Natural killer cell treated with Interleukin-12 subunit alpha and Interleukin-12 subunit beta and Interleukin-15 and Interleukin-18, amount 100 ng/mL, for 72 hours (primary cell): ENCODE data around the gene ENAH. TPM values are rescaled to one million over a fixed set of nuclear protein-coding genes. Genes with fewer than 3 reads are reported as not detected.
"Not testable (repeated sequence)": the region's sequence is repeated elsewhere in the genome, so short reads cannot be mapped to it uniquely, and the experiment has no call there.

Source experiments
- ATAC-seq, 2 donors: fragments of 150-1000 bp; cut with Tn5 transposase in 1 of 2; sonication (Bioruptor Pico), chemical (Tn5 transposase) in 1 of 2; 2 replicates each; pipeline ENCODE4 v1.10.0; 2021
- DNase-seq: peaks from one replicate; pipeline ENCODE4 v3.0.0; 2022; ENCODE audit warnings: low spot score
- H3K27ac Mint-ChIP-seq, 2 donors: 1 replicate in 1 of 2; 2 replicates in 1 of 2; pipeline ENCODE4 v1.8.0; 2022; ENCODE audit warnings: mixed read lengths in 2 of 2, mild to moderate bottlenecking in 1 of 2, moderate library complexity in 1 of 2
- H3K27me3 Mint-ChIP-seq, 2 donors: 1 replicate in 1 of 2; 2 replicates in 1 of 2; pipeline ENCODE4 v1.8.0; 2022; ENCODE audit warnings: mixed read lengths in 2 of 2
- H3K36me3 Mint-ChIP-seq: one replicate; pipeline ENCODE4 v1.8.0; 2022; ENCODE audit warnings: mixed read lengths
- H3K4me1 Mint-ChIP-seq, 2 donors: 1 replicate in 1 of 2; 2 replicates in 1 of 2; pipeline ENCODE4 v1.8.0; 2022; ENCODE audit warnings: low read depth in 2 of 2, mixed read lengths in 2 of 2, mild to moderate bottlenecking in 1 of 2
- H3K4me3 Mint-ChIP-seq: one replicate; pipeline ENCODE4 v1.8.0; 2022; ENCODE audit warnings: mixed read lengths
- H3K9me3 Mint-ChIP-seq: 2 replicates; pipeline ENCODE4 v1.8.0; 2022; ENCODE audit warnings: mixed read lengths
- total RNA-seq, 2 donors: library from RNA; stranded (reverse); gene quantifications; one replicate each; pipeline ENCODE4 v1.2.3, GENCODE V29; 2022

Gene ENAH
- under 1 TPM in 1 of 2 donors, not detected in 1; 0.52 TPM for total RNA-seq

DNA sequence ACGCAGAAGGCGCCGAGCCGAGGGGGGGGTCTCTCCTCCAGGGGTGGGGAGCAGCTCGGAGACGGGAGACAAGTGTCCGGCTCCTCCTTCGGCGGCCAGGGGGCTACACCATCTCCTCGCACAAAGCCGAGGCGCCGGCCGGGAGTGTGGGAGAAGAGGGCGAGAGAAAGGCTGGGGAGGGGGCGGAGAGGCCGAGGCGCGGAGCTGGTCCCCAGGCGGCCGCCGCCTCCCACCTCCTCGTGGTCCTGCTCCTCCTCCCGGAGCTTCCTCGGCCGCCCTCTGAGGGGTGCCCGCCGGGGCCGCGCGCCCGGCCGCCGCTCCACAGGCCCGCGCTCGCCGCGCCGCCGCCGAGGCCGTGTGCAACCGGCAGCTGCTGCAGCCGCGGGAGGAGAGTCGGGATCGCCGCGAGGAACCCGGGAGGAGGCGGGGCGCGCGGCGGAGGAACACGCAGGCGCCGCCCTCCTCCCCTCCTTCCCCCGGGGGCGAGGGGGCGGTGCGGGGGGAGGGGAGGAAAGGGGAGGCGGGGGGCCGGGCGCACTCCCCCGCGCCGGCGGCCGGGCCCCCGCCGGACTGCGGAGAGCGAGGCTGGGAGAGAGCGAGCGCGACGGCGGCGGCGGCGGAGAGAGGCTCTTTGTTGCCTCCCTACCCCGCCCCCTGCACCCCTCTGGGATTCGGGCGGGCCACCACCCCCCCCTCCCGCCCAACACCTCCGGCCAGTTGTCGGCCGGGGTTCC is at the start of gene ENAH:
Gene ENAH, minus strand, starts transcription at position 395 of the 734 bp plus-strand sequence. CDS start 433 bp downstream, outside the sequence.
- Mint-ChIP-seq H3K4me1 (peaks cover 10 to 15% of the 10 kb centered on the region in 2 donors), H3K9me3 (no peaks in the 10 kb centered on the region), H3K4me3 (peak within 1 kb of the TSS; percentile 75), H3K36me3 (no peaks in the 10 kb centered on the region), H3K27ac (peak within 1 kb of the TSS in 1 of 2 donors; percentile 40), H3K27me3 (peaks cover 29 to 54% of the 10 kb centered on the region in 2 donors)
- ATAC-seq (peak; percentile 78 to 83), DNase-seq (no peak)

DNA sequence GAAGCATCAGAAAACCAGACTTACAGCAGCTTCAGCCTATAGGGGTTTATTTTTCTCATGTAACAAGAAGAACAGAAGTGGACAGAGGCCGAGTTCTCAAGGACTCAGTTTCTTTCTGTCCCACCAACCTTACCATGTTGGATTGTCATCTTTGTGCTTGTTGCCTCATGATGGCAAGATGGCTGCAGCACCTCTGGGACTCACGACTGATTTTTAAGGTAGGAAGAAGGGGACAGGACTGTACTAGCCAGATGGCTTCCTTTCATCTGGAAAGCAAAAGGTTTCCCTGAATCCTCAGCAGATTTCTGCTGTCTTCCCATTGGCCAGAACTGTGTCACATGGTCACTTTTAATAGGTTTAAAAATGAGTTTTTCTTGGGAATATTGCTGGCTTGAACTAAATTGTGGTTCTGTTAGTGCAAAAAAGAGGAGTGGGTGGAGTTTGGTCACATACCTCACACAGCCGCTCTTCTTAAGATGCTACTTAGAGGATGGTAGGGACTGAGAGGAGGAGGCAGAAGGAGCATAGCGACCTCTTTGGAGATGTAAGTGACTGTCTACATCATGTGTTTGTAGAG is 48.1 kb upstream of the ENAH start:
- H3K4me1 Mint-ChIP-seq = no peaks in the 10 kb centered on the region
- H3K4me3 Mint-ChIP-seq = no peak overlapping the region
- no peak for ATAC-seq
- H3K27me3 Mint-ChIP-seq = no peaks in the 10 kb centered on the region
- DNase-seq = no peak
- no peak overlapping the region for H3K27ac Mint-ChIP-seq
- H3K9me3 Mint-ChIP-seq = no peaks in the 10 kb centered on the region
- H3K36me3 Mint-ChIP-seq = no peaks in the 10 kb centered on the region

DNA sequence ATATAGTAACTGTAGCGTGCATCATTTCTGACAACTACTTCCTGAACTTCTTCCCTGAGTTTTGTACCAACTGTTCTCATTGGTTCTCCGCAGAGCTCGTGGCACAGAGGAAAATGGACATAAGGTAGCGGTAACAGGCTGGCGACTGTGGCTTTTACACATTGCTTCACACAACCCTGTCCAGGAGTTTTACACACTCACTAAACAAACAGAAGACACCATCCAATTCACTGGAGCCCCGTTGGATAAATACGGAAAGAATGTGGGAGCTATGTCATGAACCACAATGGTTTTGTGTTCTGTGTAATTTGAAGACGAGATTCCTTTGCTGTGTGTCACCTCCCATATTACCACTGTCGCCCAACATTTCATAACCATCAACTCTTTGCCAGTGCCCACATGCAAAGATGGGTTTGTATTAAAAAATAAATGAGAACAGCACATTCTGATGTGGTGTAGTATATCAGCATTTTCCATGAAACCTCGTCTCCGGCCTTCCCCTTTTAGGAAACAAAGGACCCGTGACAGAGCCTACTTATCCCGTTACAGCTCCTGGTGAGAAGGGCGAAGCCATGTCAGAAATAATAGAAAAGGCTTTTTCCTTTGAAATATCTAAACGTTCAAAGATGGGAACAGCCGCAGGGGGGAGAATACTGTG is 47.4 kb upstream of the ENAH start:
- Mint-ChIP-seq H3K36me3 (no peaks in the 10 kb centered on the region), H3K4me3 (no peak overlapping the region), H3K4me1 (no peaks in the 10 kb centered on the region), H3K27ac (no peak overlapping the region), H3K9me3 (no peaks in the 10 kb centered on the region), H3K27me3 (no peaks in the 10 kb centered on the region)
- ATAC-seq = no peak
- DNase-seq = no peak

DNA sequence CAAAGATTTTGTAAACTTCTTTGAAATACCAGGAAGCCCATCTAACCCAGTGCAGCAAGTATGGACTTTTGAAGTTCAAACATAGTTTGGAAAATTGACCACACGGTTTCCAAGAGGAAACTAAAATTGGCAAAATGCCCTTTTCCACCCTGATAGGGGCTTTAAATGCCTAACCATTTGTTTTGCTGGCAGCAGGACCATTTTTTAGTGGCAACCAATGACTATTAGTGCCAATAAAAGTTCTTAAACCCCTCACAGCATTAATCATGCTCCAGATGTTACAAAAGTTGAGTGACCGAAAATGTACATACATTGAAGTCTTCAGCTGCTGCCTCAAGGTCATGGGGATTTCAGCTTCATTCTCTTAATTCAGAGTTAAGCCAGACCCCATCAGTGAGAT is 46.4 kb upstream of the ENAH start:
- H3K27ac Mint-ChIP-seq = no peak overlapping the region
- no peak for DNase-seq
- no peaks in the 10 kb centered on the region for H3K36me3 Mint-ChIP-seq
- H3K4me3 Mint-ChIP-seq = no peak overlapping the region
- no peaks in the 10 kb centered on the region for H3K9me3 Mint-ChIP-seq
- H3K27me3 Mint-ChIP-seq = no peaks in the 10 kb centered on the region
- ATAC-seq = no peak
- H3K4me1 Mint-ChIP-seq = no peaks in the 10 kb centered on the region

DNA sequence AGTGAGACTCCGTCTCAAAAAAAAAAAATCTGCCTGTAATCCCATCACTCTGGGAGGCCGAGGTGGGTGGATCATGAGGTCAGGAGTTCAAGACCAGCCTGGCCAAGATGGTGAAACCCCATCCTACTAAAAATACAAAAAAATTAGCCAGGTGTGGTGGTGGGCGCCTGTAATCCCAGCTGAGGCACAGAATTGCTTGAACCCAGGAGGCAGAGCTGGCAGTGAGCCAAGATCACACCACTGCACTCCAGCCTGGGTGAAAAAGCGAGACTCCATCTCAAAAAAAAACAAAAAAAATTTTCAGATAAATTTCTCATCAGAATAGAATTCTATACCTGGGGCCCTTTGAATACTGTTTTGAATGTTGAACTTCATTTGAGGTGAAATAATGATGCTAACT is 45.3 kb upstream of the ENAH start:
- DNase-seq, ATAC-seq, H3K4me1 Mint-ChIP-seq, H3K36me3 Mint-ChIP-seq, H3K27me3 Mint-ChIP-seq, H3K9me3 Mint-ChIP-seq, H3K27ac Mint-ChIP-seq, H3K4me3 Mint-ChIP-seq: not testable (repeated sequence)

DNA sequence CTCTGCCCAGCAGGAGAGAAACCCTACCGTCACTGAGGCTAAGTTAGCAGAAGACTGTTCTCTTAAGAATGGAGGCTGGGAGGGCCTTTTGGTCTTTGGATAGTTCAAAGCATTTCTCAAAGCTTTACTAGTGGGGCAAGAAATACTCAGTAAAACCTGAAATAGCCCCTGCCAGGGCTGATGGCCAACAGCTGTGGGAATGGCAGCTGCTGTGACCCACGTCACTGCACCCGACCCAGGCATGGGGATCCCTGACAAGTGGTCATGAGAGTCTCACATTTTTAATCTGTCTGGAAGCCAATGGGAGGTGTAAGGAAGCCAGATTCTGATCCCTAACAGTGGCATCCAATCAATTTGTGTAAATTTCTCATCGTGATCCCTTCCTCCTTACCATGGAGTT is 44.5 kb upstream of the ENAH start:
- Mint-ChIP-seq H3K4me1 (no peaks in the 10 kb centered on the region), H3K36me3 (no peaks in the 10 kb centered on the region), H3K4me3 (no peak overlapping the region), H3K27ac (no peak overlapping the region), H3K9me3 (no peaks in the 10 kb centered on the region), H3K27me3 (no peaks in the 10 kb centered on the region)
- ATAC-seq (no peak), DNase-seq (no peak)

DNA sequence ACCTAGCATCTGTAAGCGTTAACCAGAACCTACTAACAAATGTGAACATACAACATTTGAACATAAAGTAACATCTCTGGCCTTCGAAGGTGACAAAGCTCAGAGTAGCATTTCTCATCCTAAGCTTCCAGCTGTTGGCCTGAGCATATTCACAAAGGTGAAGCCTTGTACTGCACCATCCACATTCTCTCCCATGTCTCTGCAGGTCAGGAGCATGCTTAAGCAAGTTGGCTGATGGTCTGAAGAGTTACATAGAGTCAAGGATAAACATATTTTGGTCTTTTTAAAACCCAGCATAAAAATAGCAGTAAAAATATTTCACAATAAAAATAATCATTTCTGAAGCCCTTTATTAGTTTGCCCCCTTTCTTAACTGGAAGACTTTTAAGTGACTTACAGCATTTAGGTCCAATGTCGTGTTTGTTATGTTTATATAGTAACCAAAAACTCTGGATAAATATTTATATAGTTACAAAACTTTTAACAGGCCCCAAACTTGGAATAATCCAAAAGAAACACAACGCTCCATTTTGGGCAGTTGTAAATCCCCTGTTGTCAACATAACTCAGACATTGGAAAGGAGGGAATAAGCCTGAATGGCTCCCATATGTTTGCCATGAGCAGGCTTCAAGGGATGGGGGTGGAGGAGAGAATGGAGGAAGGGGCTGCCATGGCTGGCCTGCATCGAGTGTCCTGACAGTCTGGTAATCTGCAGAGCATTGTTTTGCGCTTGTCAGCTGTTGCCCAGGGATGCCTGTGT is 42.8 kb upstream of the ENAH start:
- H3K4me1 Mint-ChIP-seq = no peaks in the 10 kb centered on the region
- H3K27me3 Mint-ChIP-seq = no peaks in the 10 kb centered on the region
- H3K27ac Mint-ChIP-seq = no peak overlapping the region
- no peak for ATAC-seq
- H3K36me3 Mint-ChIP-seq = no peaks in the 10 kb centered on the region
- no peak overlapping the region for H3K4me3 Mint-ChIP-seq
- H3K9me3 Mint-ChIP-seq = no peaks in the 10 kb centered on the region
- DNase-seq = no peak

DNA sequence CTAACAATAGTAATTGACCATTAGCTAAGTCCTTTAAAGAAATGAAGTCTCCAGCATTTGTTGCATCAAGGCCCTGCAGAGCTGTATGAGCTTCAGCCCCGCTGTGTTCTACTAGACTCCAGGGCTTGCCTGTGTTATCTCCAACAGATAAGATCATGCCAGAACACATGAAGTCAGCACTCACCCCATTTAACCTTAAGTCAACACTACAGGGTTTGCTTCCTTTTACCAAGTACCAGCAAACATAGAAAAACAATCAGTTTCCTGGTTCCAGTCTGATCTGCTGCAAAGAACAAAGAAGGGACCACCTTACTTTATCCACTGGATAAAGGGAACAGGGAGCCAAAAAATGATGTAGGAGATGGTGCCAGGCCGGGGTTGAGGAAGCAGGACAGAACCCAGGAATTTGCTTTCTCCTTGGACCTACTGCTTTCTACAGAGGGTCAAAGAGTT is 41.3 kb upstream of the ENAH start:
- no peaks in the 10 kb centered on the region for H3K9me3 Mint-ChIP-seq
- H3K4me3 Mint-ChIP-seq = no peak overlapping the region
- no peak overlapping the region for H3K27ac Mint-ChIP-seq
- ATAC-seq (no peak), DNase-seq (no peak)
- no peaks in the 10 kb centered on the region for H3K36me3 Mint-ChIP-seq
- H3K4me1 Mint-ChIP-seq = no peaks in the 10 kb centered on the region
- H3K27me3 Mint-ChIP-seq = no peaks in the 10 kb centered on the region

DNA sequence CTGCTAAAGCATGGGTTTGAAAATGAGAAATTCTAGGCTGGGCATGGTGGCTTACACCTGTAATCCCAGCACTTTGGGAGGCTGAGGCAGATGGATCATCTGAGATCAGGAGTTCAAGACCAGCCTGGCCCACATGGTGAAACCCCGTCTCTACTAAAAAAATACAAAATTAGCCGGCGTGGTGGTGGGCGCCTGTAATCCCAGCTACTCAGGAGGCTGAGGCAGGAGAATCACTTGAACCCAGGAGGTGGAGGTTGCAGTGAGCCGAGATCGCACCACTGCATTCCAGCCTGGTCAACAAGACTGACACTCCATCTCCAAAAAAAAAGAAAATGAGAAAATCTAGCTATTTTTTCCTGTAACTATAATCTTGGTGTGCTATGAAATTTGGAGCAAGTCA is 40.8 kb upstream of the ENAH start:
- not testable (repeated sequence) for H3K27ac Mint-ChIP-seq, H3K9me3 Mint-ChIP-seq, H3K4me3 Mint-ChIP-seq, ATAC-seq, DNase-seq, H3K27me3 Mint-ChIP-seq, H3K4me1 Mint-ChIP-seq, H3K36me3 Mint-ChIP-seq

DNA sequence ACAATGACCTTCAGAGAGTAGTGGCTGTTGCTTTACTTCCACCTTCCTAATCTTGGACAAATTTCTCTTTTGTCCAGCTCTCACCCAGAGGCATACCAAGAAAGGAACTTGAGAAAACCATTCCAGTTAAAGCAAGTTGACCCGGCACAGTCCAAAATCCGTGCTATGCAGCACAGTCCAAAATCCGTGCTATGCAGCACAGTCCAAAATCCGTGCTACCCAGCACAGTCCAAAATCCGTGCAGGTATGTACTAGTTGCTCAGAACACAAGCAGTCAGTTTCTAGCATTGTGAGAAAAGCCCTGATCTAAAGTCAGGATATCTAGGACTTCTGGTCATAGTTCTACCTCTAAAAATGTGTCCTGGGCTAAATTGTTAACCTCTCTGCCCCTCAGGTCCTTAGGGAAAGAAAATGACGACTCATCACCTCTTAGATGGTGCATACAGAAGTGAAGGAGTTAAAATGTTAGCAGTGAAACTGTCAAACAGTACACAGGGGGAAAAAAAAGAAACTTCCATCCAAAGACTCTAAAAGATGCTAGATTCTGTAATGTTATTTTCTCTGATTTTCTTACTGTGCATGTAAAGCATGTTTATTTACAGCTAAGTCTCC is 40.3 kb upstream of the ENAH start:
- no peaks in the 10 kb centered on the region for H3K4me1 Mint-ChIP-seq
- H3K27ac Mint-ChIP-seq = no peak overlapping the region
- no peak for DNase-seq
- no peak overlapping the region for H3K4me3 Mint-ChIP-seq
- H3K27me3 Mint-ChIP-seq = no peaks in the 10 kb centered on the region
- ATAC-seq = no peak
- no peaks in the 10 kb centered on the region for H3K9me3 Mint-ChIP-seq
- no peaks in the 10 kb centered on the region for H3K36me3 Mint-ChIP-seq

DNA sequence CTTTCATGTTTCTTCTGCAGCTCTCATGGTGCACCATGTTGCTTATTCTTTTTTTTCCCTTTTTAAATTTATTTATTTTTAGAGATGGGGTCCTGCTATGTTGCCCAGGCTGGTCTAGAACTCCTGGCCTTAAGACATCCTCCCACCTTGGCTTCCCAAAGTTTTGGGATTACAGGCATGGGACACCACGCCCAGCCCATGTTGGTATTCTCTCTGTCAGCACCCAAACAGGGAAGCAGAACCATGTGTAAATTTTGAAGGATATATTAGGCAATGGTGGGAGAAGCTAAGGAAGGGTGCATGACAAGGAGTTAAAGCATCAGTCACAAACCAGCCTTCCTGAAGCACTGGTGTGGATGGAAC is 39.6 kb upstream of the ENAH start:
- Mint-ChIP-seq H3K4me1 (no peaks in the 10 kb centered on the region), H3K4me3 (no peak overlapping the region)

DNA sequence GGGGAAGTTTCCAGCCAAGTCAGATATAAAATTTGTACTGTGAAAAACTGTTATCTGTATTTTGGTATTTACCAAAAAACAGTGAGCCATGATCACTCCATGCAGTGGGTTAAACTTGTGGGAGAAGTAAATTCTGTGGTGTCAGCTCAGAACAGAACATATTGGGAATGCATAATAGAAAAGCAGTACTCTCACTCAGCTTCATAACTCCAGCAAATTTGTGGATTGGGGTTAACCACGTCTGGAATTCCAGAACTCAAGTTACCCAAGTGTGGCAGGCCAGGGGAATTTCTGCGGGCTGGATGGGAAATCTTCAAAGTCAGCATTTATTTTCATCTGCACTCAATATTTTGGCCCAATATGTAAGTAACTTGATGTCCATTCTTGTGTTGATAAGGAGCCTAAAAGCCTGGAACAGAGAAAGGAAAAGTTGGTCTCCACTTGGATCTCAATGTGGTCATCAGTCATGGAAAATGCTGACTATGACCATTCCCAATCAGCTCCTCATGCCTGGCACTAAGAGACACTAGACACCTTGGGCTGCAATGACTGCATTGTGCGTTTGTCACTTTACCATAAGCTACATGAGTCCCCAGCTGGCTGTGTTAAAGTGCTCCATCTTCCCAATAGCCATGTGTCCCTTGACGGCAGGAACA is 39.1 kb upstream of the ENAH start:
- DNase-seq (no peak), ATAC-seq (no peak)
- Mint-ChIP-seq H3K4me1 (no peaks in the 10 kb centered on the region), H3K36me3 (no peaks in the 10 kb centered on the region), H3K27me3 (no peaks in the 10 kb centered on the region), H3K9me3 (no peaks in the 10 kb centered on the region), H3K4me3 (no peak overlapping the region), H3K27ac (no peak overlapping the region)

More for the DNA sequence above, 39.6 kb upstream of the ENAH start:
- Mint-ChIP-seq H3K27ac (no peak overlapping the region), H3K27me3 (no peaks in the 10 kb centered on the region), H3K36me3 (no peaks in the 10 kb centered on the region), H3K9me3 (no peaks in the 10 kb centered on the region)
- DNase-seq (no peak), ATAC-seq (no peak)

DNA sequence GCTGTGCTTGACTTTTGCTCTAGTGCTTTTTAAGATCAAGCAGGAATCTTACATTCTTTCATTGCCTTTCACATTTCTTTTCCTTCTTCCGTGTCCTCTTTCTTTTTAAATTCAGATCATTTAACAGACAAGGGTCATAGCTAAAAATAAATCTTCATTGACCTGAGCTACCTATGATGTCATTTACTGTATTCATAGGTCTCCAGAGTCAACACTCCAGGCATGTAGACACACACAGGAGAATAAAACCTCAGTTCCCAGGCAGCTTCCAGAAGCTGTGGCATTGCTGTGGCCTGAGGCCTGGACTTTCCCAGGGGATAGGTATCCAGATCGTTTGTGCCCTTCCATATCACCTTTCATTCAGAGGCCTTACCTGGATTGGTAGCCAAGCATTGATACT is 38.5 kb upstream of the ENAH start:
- DNase-seq = no peak
- H3K36me3 Mint-ChIP-seq = no peaks in the 10 kb centered on the region
- no peak overlapping the region for H3K27ac Mint-ChIP-seq
- H3K4me1 Mint-ChIP-seq = no peaks in the 10 kb centered on the region
- no peaks in the 10 kb centered on the region for H3K9me3 Mint-ChIP-seq
- no peak overlapping the region for H3K4me3 Mint-ChIP-seq
- no peak for ATAC-seq
- H3K27me3 Mint-ChIP-seq = peaks cover 0 to 2% of the 10 kb centered on the region in 2 donors
